Osteocyte (in vitro differentiated cells): ENCODE measurements around the gene BTBD17. TPM values are rescaled to one million over a fixed set of nuclear protein-coding genes. Genes with fewer than 3 reads are reported as not detected.

Experiments used
- DNase-seq: peaks from one replicate; pipeline ENCODE4 v3.0.0; 2021; ENCODE audit warnings: mixed read lengths; ENCODE audit not compliant: unreplicated experiment; ENCODE audit errors: extremely low spot score
- H3K27ac Mint-ChIP-seq: one replicate; pipeline ENCODE4 v1.8.0; 2021; ENCODE audit warnings: mild to moderate bottlenecking, mixed read lengths; ENCODE audit not compliant: unreplicated experiment
- H3K27me3 Mint-ChIP-seq: one replicate; pipeline ENCODE4 v1.8.0; 2021; ENCODE audit warnings: mixed read lengths; ENCODE audit not compliant: unreplicated experiment
- H3K36me3 Mint-ChIP-seq: one replicate; pipeline ENCODE4 v1.8.0; 2021; ENCODE audit warnings: mixed read lengths; ENCODE audit not compliant: unreplicated experiment
- H3K4me1 Mint-ChIP-seq: one replicate; pipeline ENCODE4 v1.8.0; 2021; ENCODE audit warnings: mixed read lengths; ENCODE audit not compliant: unreplicated experiment
- H3K4me3 Mint-ChIP-seq: one replicate; pipeline ENCODE4 v1.8.0; 2021; ENCODE audit warnings: mild to moderate bottlenecking, moderate library complexity, mixed read lengths; ENCODE audit not compliant: unreplicated experiment
- H3K9me3 Mint-ChIP-seq: one replicate; pipeline ENCODE4 v1.8.0; 2021; ENCODE audit warnings: mixed read lengths; ENCODE audit not compliant: unreplicated experiment
- total RNA-seq: library from RNA; stranded (reverse); gene quantifications from 2 replicates; pipeline ENCODE4 v1.2.1, GENCODE V29; 2021
- TF ChIP-seq, protein P1 (sequence below): fragments of 200-600 bp; sonication (generic); IDR thresholded peaks from 2 replicates; pipeline ENCODE4 v1.5.0; 2021; ENCODE audit warnings: antibody characterized with exemption, mild to moderate bottlenecking, moderate library complexity

The BTBD17 gene
- total RNA-seq, 1 donor from 2014 or later, result not detected

DNA sequence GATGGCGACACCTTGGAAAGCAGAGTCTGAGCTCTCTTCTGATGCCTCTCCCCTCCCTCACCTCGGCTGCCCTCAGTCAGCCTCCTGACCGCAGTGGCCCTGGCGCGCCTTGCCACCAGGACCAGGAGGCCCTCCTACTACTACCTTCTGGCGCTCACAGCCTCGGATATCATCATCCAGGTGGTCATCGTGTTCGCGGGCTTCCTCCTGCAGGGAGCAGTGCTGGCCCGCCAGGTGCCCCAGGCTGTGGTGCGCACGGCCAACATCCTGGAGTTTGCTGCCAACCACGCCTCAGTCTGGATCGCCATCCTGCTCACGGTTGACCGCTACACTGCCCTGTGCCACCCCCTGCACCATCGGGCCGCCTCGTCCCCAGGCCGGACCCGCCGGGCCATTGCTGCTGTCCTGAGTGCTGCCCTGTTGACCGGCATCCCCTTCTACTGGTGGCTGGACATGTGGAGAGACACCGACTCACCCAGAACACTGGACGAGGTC is 10.0 kb upstream of the BTBD17 start:
- TF ChIP-seq, protein P1, sequence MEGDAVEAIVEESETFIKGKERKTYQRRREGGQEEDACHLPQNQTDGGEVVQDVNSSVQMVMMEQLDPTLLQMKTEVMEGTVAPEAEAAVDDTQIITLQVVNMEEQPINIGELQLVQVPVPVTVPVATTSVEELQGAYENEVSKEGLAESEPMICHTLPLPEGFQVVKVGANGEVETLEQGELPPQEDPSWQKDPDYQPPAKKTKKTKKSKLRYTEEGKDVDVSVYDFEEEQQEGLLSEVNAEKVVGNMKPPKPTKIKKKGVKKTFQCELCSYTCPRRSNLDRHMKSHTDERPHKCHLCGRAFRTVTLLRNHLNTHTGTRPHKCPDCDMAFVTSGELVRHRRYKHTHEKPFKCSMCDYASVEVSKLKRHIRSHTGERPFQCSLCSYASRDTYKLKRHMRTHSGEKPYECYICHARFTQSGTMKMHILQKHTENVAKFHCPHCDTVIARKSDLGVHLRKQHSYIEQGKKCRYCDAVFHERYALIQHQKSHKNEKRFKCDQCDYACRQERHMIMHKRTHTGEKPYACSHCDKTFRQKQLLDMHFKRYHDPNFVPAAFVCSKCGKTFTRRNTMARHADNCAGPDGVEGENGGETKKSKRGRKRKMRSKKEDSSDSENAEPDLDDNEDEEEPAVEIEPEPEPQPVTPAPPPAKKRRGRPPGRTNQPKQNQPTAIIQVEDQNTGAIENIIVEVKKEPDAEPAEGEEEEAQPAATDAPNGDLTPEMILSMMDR, result no peak
- Mint-ChIP-seq H3K27me3 (peaks cover 8% of the 10 kb centered on the region), H3K9me3 (no peaks in the 10 kb centered on the region), H3K4me3 (no peak overlapping the region), H3K4me1 (no peaks in the 10 kb centered on the region), H3K36me3 (no peaks in the 10 kb centered on the region), H3K27ac (no peak overlapping the region)
- DNase-seq, result no peak

DNA sequence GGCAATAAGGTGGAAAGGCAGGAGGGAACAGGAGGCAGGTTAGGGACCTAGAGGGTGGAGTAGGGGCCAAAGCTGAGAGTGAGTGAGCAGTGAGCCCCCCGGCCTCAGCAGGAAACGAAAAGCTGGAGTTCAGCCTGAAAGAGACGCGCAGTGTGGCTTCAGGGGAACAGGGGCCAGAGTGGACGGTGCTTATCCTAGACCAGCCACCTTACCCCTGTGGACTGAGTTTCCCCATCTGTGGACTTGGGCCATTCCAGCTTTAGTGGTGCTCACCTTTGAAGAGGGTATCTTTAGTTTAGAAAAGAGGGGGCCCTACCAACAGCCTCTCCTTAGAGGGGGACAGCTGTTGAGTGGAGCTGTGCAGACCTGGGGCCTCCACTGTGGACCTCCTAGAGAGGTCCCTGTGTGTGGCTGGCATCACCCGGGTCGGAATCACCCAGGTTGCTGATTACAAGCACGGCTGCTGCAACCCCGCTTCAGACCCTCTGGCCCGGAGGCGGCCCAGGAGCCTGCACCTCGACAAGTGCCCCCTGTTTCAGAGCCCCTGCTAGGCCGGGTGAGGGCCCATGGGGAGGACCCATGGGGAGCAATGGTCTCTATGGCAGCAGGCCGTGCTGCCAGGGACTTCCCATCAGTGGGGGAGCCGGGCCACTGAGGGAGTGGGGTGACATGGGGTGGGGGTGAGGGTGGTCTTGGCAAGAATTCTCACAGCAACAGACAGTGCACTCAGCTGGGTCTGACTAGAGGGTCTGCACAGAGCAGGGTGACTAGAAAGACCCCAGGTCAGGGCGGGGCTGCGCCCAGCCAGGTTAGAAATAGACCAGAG is 8.2 kb upstream of the BTBD17 start:
- Mint-ChIP-seq H3K4me3 (no peak overlapping the region), H3K27me3 (no peaks in the 10 kb centered on the region), H3K9me3 (no peaks in the 10 kb centered on the region), H3K36me3 (no peaks in the 10 kb centered on the region), H3K27ac (no peak overlapping the region), H3K4me1 (no peaks in the 10 kb centered on the region)
- TF ChIP-seq, protein P1, result no peak
- no peak for DNase-seq

DNA sequence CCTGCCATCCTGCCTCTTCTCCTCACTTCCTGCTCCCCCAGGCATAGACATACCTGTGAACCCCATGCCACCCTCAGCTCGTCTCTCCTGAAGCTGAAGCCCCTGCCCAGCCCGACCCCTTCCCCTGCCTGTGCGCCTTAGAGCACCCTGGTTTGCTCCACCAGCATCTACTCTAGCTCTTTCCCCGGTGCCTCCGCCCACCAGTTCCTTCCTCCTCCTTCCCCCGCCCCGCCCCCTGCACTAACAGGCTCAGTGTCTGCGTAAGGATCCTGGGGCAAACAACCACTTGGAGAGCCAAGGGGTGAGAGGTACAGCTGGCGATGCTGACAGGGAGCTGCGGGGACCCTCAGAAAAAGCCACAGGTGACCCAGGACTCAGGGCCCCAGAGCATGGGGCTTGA is 7.6 kb upstream of the BTBD17 start:
- DNase-seq, result no peak
- Mint-ChIP-seq H3K9me3 (no peaks in the 10 kb centered on the region), H3K36me3 (no peaks in the 10 kb centered on the region), H3K27ac (no peak overlapping the region), H3K4me3 (no peak overlapping the region), H3K27me3 (no peaks in the 10 kb centered on the region), H3K4me1 (no peaks in the 10 kb centered on the region)
- TF ChIP-seq, protein P1, result no peak

DNA sequence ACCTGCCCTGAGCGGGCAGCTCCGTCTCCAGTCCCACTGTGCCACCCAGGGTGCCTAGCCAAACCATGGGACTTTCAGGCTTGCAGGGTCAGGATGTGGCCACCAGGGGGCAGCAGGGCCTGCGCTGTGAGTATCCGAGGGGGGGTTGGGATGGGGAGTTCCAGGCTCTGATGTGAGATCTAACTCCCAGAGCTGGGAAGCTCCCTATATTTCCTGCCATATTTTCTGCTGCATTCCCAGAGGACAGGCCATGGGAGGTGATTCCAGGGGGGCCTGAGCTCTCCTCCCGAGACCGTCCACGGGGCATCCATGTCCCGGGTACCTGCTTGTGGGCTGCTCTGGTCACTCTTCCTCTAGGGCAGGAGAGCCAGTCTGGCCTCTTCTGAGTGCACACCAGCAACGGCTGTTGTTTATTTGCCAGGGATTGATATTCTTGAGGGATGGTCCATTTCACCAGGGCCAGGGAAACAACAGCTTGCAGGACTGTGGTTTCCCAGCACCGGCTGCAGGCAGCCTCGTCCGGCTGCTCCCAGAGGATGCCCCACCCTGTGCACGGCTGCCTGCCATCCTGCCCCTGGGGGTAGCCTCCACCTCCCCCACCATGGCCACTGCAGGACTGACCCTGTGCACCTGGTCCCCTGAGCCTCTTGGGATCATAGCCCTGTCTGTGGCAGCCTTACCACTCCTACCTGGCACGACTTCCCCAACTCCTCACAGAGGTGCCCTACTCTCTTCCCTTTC is 6.8 kb upstream of the BTBD17 start:
- H3K9me3 Mint-ChIP-seq, result no peaks in the 10 kb centered on the region
- DNase-seq, result no peak
- no peaks in the 10 kb centered on the region for H3K36me3 Mint-ChIP-seq
- H3K4me1 Mint-ChIP-seq, result no peaks in the 10 kb centered on the region
- TF ChIP-seq, protein P1, result peak; percentile 85
- H3K4me3 Mint-ChIP-seq, result no peak overlapping the region
- H3K27ac Mint-ChIP-seq, result no peak overlapping the region
- peaks cover under 1% of the 10 kb centered on the region for H3K27me3 Mint-ChIP-seq

DNA sequence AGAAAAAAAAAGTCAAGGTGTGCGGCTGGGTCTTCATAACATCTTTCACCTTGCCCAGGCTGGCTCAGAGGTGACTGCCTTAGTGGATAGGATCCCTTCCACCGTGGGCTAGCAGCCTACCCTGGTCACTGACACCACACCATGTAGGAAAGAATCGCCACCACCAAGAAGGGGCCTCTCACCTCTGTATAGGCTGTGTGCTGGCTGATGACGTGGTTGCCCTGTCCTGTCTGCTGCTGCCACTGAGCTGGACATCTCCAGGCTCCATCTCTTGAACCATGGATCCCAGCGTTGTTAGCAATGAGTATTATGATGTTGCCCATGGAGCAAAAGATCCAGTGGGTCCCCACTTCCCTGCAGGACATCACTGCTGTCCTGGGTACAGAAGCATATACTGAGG is 5.5 kb upstream of the BTBD17 start, which contains the start of gene GPR142:
GPR142 (plus strand) TSS at position 301 of the 400 bp plus-strand sequence. CDS start 2,035 bp downstream, outside the sequence.
- Mint-ChIP-seq H3K27ac (no peak within 1 kb of the TSS), H3K4me1 (no peaks in the 10 kb centered on the region), H3K4me3 (no peak within 1 kb of the TSS), H3K9me3 (no peaks in the 10 kb centered on the region), H3K27me3 (peaks cover 4% of the 10 kb centered on the region), H3K36me3 (no peaks in the 10 kb centered on the region)
- no peak for DNase-seq
- TF ChIP-seq, protein P1, result no peak
